OCI-LY1 (cell line): ENCODE data around the gene KCNK2.

Source experiments
- H2AFZ ChIP-seq: fragments of 200-600 bp; sonication (generic), shearing (Covaris generic); 2 replicates; pipeline ENCODE4 v1.6.0; 2014; ENCODE audit warnings: antibody characterized with exemption, mild to moderate bottlenecking, low read length
- H3F3A ChIP-seq: fragments of 200-600 bp; sonication (generic), shearing (Covaris generic); 2 replicates; pipeline ENCODE4 v1.6.0; 2014; ENCODE audit warnings: mild to moderate bottlenecking, antibody characterized with exemption, low read length, moderate library complexity; ENCODE audit not compliant: insufficient read depth
- H3K27ac ChIP-seq: fragments of 200-600 bp; sonication (generic); 2 replicates; pipeline ENCODE4 v1.5.1; 2014; ENCODE audit warnings: low read length, mixed run types, mild to moderate bottlenecking, low read depth; ENCODE audit not compliant: poor library complexity, severe bottlenecking
- H3K27me3 ChIP-seq: fragments of 200-600 bp; sonication (generic); 2 replicates; pipeline ENCODE4 v1.6.0; 2014; ENCODE audit warnings: antibody characterized with exemption, mild to moderate bottlenecking, low read length, moderate library complexity; ENCODE audit not compliant: insufficient read depth
- H3K36me3 ChIP-seq: fragments of 200-600 bp; sonication (generic); 2 replicates; pipeline ENCODE4 v1.6.1; 2014; ENCODE audit warnings: mild to moderate bottlenecking, antibody characterized with exemption, low read length, moderate library complexity, mixed read lengths; ENCODE audit not compliant: insufficient read depth
- H3K4me1 ChIP-seq: fragments of 200-600 bp; sonication (generic); 2 replicates; pipeline ENCODE4 v1.5.1; 2014; ENCODE audit warnings: mild to moderate bottlenecking, low read length, moderate library complexity; ENCODE audit not compliant: insufficient read depth, severe bottlenecking
- H3K4me2 ChIP-seq: fragments of 200-600 bp; sonication (generic), shearing (Covaris generic); 2 replicates; pipeline ENCODE4 v1.6.1; 2014; ENCODE audit warnings: low read length
- H3K4me3 ChIP-seq: fragments of 200-600 bp; sonication (generic); 2 replicates; pipeline ENCODE4 v1.5.1; 2014; ENCODE audit warnings: low read length, low read depth, mild to moderate bottlenecking, mixed read lengths; ENCODE audit not compliant: poor library complexity, severe bottlenecking
- H3K79me2 ChIP-seq: fragments of 200-600 bp; shearing (Covaris generic); 2 replicates; pipeline ENCODE4 v1.6.1; 2016; ENCODE audit warnings: mixed run types, low read length, mixed read lengths; ENCODE audit not compliant: insufficient read depth
- H3K9ac ChIP-seq: fragments of 200-600 bp; sonication (generic), shearing (Covaris generic); 2 replicates; pipeline ENCODE4 v1.6.1; 2014; ENCODE audit warnings: mild to moderate bottlenecking, low read length, mixed read lengths
- H3K9me2 ChIP-seq: fragments of 200-600 bp; sonication (generic), shearing (Covaris generic); 2 replicates; pipeline ENCODE4 v1.6.1; 2014; ENCODE audit warnings: low read depth, mild to moderate bottlenecking, low read length, mixed read lengths
- H3K9me3 ChIP-seq: fragments of 200-600 bp; shearing (Covaris generic); 2 replicates; pipeline ENCODE4 v1.6.1; 2014; ENCODE audit warnings: low read length, mixed read lengths
- H4K20me1 ChIP-seq: fragments of 200-600 bp; sonication (generic), shearing (Covaris generic); 2 replicates; pipeline ENCODE4 v1.6.0; 2016; ENCODE audit warnings: mild to moderate bottlenecking, low read length; ENCODE audit not compliant: insufficient read depth
- EZH2 ChIP-seq: fragments of 200-600 bp; sonication (generic), shearing (Covaris generic); IDR thresholded peaks from 2 replicates; pipeline ENCODE4 v1.8.0; 2017; ENCODE audit warnings: borderline replicate concordance, mixed run types, mild to moderate bottlenecking, antibody characterized with exemption, low read length, moderate library complexity, mixed read lengths
- TF ChIP-seq, protein P1 (sequence below): fragments of 200-600 bp; sonication (generic), shearing (Covaris generic); IDR thresholded peaks from 2 replicates; pipeline ENCODE4 v1.5.1; 2017; ENCODE audit warnings: mild to moderate bottlenecking, antibody characterized with exemption, low read length, moderate library complexity, mixed read lengths

Gene KCNK2

DNA sequence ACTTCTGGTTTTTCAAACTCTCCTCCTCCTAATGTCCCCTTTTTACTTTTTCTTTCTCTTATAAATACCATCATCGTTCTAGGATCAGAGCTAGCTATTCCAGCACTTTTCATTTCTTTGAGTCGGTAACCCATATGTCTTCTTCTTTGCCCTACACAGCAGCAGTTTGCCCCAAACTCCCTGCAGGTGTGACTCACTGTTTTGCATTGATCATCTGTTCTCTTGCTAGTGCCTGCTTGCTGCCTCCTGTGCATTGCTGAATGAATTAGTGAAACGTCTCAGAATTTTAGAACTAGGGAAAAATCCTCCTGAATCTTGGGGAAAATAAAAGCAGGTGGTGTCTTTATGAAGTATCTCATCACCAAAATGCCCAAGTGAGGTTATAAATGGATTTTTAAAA lies 21.7 kb downstream of the KCNK2 start:
- H3K27ac ChIP-seq: no peak overlapping the region
- H3K9ac ChIP-seq: no peak overlapping the region
- H3F3A ChIP-seq: no peaks in the 10 kb centered on the region
- TF ChIP-seq EZH2: no peak
- TF ChIP-seq, protein P1, sequence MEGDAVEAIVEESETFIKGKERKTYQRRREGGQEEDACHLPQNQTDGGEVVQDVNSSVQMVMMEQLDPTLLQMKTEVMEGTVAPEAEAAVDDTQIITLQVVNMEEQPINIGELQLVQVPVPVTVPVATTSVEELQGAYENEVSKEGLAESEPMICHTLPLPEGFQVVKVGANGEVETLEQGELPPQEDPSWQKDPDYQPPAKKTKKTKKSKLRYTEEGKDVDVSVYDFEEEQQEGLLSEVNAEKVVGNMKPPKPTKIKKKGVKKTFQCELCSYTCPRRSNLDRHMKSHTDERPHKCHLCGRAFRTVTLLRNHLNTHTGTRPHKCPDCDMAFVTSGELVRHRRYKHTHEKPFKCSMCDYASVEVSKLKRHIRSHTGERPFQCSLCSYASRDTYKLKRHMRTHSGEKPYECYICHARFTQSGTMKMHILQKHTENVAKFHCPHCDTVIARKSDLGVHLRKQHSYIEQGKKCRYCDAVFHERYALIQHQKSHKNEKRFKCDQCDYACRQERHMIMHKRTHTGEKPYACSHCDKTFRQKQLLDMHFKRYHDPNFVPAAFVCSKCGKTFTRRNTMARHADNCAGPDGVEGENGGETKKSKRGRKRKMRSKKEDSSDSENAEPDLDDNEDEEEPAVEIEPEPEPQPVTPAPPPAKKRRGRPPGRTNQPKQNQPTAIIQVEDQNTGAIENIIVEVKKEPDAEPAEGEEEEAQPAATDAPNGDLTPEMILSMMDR: no peak
- no peaks in the 10 kb centered on the region for H3K79me2 ChIP-seq
- H3K27me3 ChIP-seq: no peaks in the 10 kb centered on the region
- no peaks in the 10 kb centered on the region for H3K4me1 ChIP-seq
- no peaks in the 10 kb centered on the region; the same call in 1 of the 2 replicates for H4K20me1 ChIP-seq
- no peaks in the 10 kb centered on the region for H3K36me3 ChIP-seq
- no peak overlapping the region for H2AFZ ChIP-seq
- H3K9me3 ChIP-seq: no peaks in the 10 kb centered on the region
- H3K4me3 ChIP-seq: no peak overlapping the region
- no peaks in the 10 kb centered on the region for H3K9me2 ChIP-seq
- H3K4me2 ChIP-seq: no peak overlapping the region

DNA sequence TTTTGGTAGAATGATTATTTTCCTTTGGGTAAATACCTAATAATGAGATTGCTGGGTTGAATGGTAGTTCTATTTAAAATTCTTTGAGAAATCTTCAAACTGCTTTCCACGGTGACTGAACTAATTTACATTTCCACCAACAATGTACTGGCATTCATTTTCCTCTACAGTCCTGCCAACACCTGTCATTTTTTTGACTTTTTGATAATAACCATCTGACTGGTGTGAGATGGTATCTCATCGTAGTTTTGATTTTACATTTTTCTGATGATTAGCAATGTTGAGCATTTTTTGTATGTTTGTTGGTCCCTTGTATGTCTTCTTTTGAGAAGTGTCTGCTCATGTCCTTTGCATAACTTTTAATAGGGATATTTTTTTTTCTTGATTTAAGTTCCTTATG lies 23.5 kb downstream of the KCNK2 start:
- Histone ChIP-seq H2AFZ (no peak overlapping the region), H3K4me2 (no peak overlapping the region), H3K36me3 (no peaks in the 10 kb centered on the region), H3K4me3 (no peak overlapping the region), H3K9ac (no peak overlapping the region), H3K79me2 (no peaks in the 10 kb centered on the region), H3K27ac (no peak overlapping the region), H3K27me3 (no peaks in the 10 kb centered on the region), H3F3A (no peaks in the 10 kb centered on the region), H3K4me1 (no peaks in the 10 kb centered on the region), H3K9me2 (no peaks in the 10 kb centered on the region), H3K9me3 (no peaks in the 10 kb centered on the region), H4K20me1 (no peaks in the 10 kb centered on the region; the same call in 1 of the 2 replicates)
- TF ChIP-seq, protein P1: no peak
- no peak for TF ChIP-seq EZH2

DNA sequence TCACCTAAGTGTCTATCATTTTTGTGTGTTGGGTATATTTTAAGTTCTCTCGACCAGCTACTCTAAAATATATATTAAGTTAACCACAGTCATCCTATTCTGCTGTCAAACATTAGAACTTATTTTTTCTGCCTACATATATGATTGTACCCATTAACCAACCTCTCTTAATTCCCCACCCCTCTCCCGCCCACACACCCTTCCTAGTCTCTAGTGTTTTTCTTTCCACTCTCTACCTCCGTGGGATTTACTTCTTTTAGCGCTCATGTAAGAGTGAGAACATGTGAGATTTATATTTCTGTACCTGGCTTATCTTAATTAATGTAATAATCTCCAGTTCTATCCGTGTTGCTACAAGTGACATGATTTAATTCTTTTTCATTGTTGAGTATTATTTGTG lies 26.6 kb downstream of the KCNK2 start:
- no peaks in the 10 kb centered on the region for H3K9me3 ChIP-seq
- H3K4me1 ChIP-seq: no peaks in the 10 kb centered on the region
- TF ChIP-seq EZH2: no peak
- TF ChIP-seq, protein P1: no peak
- H3K9me2 ChIP-seq: no peaks in the 10 kb centered on the region
- no peak overlapping the region for H3K27ac ChIP-seq
- H3K4me2 ChIP-seq: no peak overlapping the region
- no peaks in the 10 kb centered on the region for H3K79me2 ChIP-seq
- no peaks in the 10 kb centered on the region for H3F3A ChIP-seq
- H3K36me3 ChIP-seq: no peaks in the 10 kb centered on the region
- H3K4me3 ChIP-seq: no peak overlapping the region
- H2AFZ ChIP-seq: no peak overlapping the region
- H3K27me3 ChIP-seq: no peaks in the 10 kb centered on the region
- no peaks in the 10 kb centered on the region for H4K20me1 ChIP-seq
- H3K9ac ChIP-seq: no peak overlapping the region
